Measurements from ENCODE around the gene PKP2.
A peak's percentile ranks its signal among the peaks of the same experiment; 100 is the strongest.

The PKP2 gene

GRCh38 chr12:32896432-32897280 is at the start of gene PKP2:
Gene PKP2, minus strand, starts transcription at chr12:32896777. Its CDS starts 46 bp downstream, at chr12:32896731.
- peak in 1 of 2 experiments; percentile 12 for DNase-seq

DNA sequence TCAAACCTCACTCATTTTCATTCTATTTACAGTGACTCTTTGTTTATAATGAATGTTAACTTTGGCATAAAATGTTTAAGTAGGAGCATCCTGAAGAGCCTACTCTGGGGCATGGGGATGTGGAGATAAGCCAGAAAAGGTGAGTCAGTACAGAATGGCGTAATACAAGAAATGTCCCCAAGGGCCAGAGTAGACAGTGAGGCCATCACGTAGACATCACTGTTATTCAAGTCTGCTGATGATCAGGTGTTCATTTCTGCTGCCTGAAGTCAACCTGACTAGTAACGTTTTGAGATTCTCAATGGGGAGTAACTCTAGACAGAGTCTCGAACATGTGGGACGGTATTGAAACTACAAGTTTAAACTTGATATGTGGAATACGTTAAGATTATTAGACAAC is 47.6 kb upstream of the PKP2 start:
- DNase-seq, result no peak

DNA sequence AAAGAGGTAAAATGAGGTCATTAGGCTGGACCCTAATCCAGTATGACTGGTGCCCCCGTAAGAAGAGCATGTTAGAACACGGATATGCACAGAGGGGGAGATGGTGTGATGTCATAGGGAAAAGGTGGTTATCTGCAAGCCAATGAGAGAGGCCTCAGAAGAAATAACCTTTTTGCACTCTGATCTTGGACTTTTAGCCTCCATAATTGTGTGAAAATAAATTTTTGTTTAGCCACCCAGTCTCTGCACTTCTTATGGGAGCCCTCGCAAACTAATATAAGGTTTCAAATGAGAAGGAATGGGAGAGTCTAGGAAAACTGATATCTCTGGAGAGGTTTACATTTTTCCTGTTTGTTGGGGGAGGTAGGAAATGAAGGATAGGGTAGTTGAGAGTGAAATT is 43.2 kb upstream of the PKP2 start:
- DNase-seq, result no peak

DNA sequence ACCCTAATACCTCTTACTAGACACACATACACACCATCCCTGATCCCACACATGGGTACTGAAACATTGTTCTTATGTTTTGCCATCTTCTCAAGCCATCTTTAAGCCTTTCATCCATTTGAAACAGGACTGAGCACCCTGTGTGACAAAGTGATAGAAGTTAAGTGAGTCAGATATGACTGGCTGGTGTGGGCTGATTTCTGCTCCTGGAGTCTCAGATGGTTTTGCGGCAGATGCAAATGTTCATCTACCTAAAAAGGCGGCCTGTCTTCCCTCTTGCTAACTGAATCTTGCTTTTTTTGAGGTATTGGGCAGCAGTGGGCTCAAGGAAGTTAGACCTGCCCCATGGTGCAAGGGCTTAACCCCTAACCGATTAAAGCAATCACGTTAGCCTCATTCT is 30.4 kb upstream of the PKP2 start:
- no peak for DNase-seq

GRCh38 chr12:32926356-32926755 is 29.8 kb upstream of the PKP2 start:
- no peak for DNase-seq

DNA sequence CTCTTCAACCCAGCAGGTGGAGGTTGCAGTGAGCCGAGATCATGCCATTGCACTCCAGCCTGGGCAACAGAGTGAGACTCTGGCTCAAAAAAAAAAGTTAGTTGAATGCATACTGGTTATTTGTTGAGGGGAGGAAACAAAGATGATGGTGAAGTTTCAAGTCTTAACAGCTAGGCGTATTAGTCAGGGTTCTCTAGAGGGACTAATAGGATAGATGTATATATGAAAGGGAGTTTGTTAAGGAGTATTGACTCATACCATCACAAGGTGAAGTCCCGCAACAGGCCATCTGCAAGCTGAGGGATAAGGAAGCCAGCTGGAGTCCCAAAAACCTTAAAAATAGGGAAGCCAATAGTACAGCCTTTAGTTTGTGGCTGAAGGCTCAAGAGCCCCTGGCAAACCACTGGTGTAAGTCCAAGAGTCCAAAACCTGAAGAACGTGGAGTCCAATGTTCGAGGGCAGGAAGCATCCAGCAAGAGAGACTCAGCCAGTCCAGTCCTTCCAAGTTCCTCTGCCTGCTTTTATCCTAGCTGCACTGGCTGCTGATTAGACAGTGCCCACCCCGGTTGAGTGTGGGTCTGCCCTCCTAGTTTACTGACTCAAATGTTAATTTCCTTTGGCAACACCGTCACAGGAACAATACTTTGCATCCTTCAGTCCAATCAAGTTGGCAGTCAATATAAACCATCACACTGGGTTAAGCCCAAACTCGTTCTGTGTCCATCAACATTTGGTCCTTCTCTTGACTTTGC is 26.1 kb upstream of the PKP2 start:
- DNase-seq, result no peak

GRCh38 chr12:32921397-32921796 is 24.8 kb upstream of the PKP2 start:
- DNase-seq, result no peak

DNA sequence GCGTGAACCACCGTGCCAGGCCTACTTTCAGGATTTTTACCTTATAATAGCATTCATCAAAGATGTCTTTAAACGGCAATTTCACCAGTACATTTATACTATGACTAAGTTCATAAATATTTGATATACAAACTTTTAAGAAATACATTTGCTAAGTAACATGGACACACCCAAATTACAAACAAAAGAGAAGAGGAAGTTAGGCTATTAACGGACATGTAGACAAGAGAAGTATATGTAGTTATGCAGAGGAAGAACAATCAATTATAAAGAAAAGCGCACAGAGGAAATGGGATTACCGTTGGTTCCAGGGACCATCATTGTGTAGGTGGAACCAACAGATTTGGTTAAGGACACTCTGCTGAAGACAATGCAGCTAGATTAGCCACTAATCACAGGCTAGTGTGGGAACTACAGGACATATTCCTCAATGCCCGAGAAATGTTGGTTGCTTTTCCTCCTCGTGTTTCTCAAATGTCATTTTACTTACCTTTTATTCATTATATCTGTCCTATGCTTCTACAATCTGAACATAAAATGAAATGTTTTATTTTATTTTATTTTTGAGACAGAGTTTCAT is 24.0 kb upstream of the PKP2 start:
- no peak for DNase-seq

- DNase-seq, result no peak
Measured at GRCh38 chr12:32918890-32919801, 22.6 kb upstream of the PKP2 start.

- no peak for DNase-seq
Measured at GRCh38 chr12:32917094-32917611, 20.6 kb upstream of the PKP2 start.

DNA sequence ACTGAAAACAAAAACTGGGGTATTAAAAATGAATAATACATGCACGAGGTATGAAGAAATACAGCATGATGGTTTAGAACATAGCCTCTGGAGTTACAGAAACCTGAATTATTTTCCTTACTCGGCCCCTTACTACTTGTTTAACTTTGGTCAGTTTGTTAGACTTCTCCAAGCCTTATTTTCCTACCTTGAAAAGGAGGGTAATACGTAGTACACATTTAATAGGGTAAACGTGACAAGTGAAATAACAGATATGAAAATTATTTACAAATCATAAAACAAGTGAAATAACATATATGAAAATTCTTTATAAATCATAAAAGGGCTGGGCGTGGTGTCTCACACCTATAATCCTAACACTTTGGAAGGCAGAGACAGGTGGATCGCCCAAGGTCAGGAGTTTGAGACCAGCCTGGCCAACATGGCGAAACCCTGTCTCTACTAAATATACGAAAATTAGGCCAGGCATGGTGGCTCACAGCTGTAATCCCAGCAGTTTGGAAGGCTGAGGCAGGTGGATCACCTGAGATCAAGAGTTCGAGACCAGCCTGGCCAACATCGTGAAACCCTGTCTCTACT is 11.4 kb upstream of the PKP2 start:
- DNase-seq, result no peak

DNA sequence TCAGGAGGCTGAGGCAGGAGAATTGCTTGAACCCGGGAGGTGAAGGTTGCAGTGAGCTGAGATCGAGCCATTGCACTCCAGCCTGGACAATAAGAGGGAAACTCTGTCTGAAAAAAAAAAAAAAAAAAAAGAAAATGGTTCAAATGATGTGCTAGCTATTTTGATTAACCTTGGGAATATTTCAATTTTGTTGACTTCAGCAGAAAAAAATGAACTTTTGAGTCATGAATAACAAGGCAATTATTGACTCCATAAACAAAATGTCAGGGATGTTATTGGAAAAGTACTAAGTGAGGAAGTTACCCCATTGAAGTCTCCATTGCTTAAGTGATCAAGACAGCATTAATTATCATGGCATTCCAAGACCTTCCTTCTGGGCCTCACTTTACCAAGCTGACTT is 10.6 kb upstream of the PKP2 start:
- DNase-seq, result no peak

GRCh38 chr12:32906399-32907165 is 10.0 kb upstream of the PKP2 start:
- no peak for DNase-seq

DNA sequence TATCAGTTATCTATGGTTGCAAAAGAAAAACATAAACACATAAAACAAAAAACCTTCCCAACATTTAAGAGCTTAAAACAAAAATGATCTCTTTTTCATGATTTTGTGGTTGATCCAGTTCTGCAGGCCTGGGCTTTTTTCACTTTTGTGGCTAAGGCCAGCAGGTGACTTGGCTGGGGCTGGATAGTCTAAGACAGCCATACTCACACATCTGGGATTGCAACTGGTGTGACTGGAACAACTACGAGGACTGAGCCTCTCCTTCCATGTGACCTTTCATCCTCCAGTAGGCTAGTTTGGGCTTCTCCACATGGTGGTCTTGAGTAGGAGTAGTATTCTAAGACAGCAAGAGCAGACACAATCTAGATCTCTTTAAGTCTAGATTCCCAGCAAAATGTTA is 7.2 kb upstream of the PKP2 start:
- DNase-seq, result no peak

DNA sequence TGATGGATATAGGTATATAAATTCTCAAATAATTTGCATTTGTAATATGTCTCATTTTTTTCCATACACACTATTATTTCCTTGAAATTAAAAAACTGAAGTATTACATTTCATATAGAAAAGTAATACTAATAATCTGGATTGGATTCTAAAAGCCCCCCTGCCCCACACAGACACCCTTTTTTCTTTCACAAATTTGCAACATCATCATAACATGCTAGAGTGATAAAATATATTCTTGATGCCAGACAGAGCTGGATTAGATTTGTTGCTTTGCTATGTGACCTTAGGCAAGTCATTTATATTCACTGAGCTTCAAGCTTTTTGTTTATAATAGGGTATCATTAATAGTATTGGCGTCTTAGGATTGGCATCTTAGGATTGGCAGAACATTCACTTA is 6.7 kb upstream of the PKP2 start:
- DNase-seq, result no peak

DNA sequence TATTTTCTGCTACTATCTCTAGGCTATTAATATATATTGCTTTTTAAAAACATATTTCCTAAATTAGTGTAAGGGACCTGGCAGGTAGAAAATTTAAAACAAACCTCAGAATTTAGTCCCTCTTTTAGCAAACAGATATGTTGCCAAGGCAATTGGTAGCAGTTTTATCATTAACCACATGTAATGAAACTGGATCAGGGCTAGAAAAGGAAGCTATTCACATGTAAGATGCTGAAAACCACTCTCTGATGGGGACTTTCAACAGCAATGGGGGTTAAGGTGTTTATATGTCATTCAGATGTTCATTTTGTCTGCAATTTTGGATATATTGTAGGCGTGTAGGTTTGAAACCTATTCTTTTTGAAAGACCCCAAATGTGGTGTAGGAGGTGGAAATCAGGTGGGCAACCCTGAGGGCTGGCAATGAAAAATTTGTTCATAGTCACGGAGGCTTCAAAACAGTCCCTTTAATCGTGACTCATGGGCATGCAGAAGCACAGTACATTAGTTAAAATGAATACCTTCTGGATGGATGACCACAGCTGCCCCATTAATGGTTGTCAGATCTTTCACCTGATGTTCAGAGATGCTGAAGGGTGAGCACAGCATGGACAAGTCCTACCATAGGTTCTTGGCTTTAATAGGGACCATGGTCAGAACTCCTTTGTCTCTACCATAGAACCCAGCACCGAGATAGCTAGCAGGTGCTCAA is 5.9 kb upstream of the PKP2 start:
- DNase-seq, result no peak

- DNase-seq, result no peak
Measured at GRCh38 chr12:32901553-32901952, 5.0 kb upstream of the PKP2 start.

GRCh38 chr12:32897687-32898573 is 1.4 kb upstream of the PKP2 start:
- no peak for DNase-seq

DNA sequence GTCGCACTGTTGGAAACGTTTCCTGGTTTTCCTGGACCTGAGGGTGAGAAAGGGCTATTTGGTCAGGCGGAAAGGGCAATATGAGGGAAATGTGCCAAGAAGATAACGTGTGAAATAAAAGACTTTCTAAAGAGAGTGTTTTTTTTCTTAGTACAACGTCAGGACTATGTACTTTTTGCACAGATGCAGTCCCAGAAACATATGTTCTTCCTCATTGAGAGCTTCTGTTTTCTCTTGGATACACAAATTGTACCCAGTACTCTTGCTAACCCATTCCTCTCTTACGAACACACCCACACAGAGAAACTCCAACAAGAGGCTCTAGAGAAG is 669 bp upstream of the PKP2 start:
- DNase-seq, result no peak
